ENCODE measurements around the gene AXIN1. TPM values are rescaled to one million over a fixed set of nuclear protein-coding genes. Genes with fewer than 3 reads are reported as not detected.

AXIN1 gene
- total and polyA plus RNA-seq, 2 donors (not counting 1 experiment from before 2014, with no cell fraction given) = 5.1 to 18.7 TPM

DNA sequence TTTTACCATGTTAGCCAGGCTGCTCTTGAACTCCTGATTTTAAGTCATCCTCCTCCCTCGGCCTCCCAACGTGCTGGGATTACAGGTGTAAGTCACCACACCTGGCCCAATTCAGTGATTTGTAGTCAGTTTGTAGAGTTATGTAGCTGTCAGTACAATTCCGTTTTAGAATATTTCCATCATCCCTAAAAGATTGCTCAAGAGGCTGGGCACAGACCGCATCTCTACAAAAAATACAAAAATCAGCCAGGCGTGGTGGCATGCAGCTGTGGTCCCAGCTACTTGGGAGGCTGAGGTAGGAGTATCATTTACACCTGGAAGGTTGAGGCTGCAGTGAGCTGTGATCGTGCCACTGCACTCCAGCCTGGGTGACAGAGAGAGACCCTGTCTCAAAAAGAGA lies 97.3 kb downstream of the AXIN1 start:
- H3K4me1 ChIP-seq (ENCODE audit: control insufficient read depth, extremely low read depth, insufficient read depth, low read length) = no peaks in the 10 kb centered on the region
- no peaks in the 10 kb centered on the region for H3K9me3 ChIP-seq (ENCODE audit: control insufficient read depth, insufficient read depth, low read depth, low read length)
- TF ChIP-seq, protein P1, sequence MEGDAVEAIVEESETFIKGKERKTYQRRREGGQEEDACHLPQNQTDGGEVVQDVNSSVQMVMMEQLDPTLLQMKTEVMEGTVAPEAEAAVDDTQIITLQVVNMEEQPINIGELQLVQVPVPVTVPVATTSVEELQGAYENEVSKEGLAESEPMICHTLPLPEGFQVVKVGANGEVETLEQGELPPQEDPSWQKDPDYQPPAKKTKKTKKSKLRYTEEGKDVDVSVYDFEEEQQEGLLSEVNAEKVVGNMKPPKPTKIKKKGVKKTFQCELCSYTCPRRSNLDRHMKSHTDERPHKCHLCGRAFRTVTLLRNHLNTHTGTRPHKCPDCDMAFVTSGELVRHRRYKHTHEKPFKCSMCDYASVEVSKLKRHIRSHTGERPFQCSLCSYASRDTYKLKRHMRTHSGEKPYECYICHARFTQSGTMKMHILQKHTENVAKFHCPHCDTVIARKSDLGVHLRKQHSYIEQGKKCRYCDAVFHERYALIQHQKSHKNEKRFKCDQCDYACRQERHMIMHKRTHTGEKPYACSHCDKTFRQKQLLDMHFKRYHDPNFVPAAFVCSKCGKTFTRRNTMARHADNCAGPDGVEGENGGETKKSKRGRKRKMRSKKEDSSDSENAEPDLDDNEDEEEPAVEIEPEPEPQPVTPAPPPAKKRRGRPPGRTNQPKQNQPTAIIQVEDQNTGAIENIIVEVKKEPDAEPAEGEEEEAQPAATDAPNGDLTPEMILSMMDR (conservative IDR thresholded peaks at IDR 0.05 in 1 of 2, IDR thresholded peaks at IDR 0.05 in 1 of 2; ENCODE audit: low read depth in 1 of 2, low read length in 2 of 2) = no peak
- no peak for TF ChIP-seq EZH2 (IDR thresholded peaks at IDR 0.05; ENCODE audit: low read length, missing control alignments)
- H3K27ac ChIP-seq (ENCODE audit: insufficient read depth, low read length) = no peak overlapping the region
- no peaks in the 10 kb centered on the region for H4K20me1 ChIP-seq (ENCODE audit: control insufficient read depth, extremely low read depth, insufficient read depth, low read length)
- no peak overlapping the region for H3K4me2 ChIP-seq (ENCODE audit: extremely low read depth, insufficient read depth, low read length)
- no peak overlapping the region for H2AFZ ChIP-seq (ENCODE audit: low read length)
- H3K27me3 ChIP-seq (ENCODE audit: control insufficient read depth, insufficient read depth, low read length) = no peaks in the 10 kb centered on the region
- H3K79me2 ChIP-seq (ENCODE audit: control insufficient read depth, insufficient read depth, low read length) = no peaks in the 10 kb centered on the region
- no peak for DNase-seq (ENCODE audit: low read depth in 2 of 2)
- no peak overlapping the region for H3K9ac ChIP-seq (ENCODE audit: insufficient read depth, low read length)
- no peak overlapping the region for H3K4me3 ChIP-seq (replicated peaks in 1 of 4; ENCODE audit: control extremely low read depth in 1 of 4, insufficient read depth in 1 of 4, low read depth in 3 of 4, low read length in 4 of 4)
- H3K36me3 ChIP-seq (ENCODE audit: control insufficient read depth, insufficient read depth, low read length) = peaks cover 6% of the 10 kb centered on the region

DNA sequence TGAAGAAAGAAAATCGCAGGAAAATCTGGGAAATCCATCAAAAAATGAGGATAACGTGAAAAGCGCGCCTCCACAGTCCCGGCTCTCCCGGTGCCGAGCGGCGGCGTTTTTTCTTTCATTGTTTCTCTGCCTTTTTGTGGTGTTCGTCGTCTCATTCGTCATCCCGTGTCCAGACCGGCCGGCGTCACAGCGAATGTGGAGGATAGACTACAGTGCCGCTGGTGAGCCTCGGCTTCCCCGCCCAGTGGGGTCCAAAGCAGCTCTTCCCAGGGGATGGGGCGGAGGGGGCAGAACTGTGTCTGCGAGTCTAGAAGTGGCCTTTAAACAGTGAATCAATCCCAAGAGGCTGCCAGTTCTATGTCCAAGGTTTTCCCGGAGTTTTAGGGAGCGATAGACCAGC lies 98.1 kb downstream of the AXIN1 start:
- no peaks in the 10 kb centered on the region for H3K9me3 ChIP-seq (ENCODE audit: control insufficient read depth, insufficient read depth, low read depth, low read length)
- H3K4me2 ChIP-seq (ENCODE audit: extremely low read depth, insufficient read depth, low read length) = no peak overlapping the region
- peaks cover 2% of the 10 kb centered on the region for H3K36me3 ChIP-seq (ENCODE audit: control insufficient read depth, insufficient read depth, low read length)
- no peak overlapping the region for H3K27ac ChIP-seq (ENCODE audit: insufficient read depth, low read length)
- no peaks in the 10 kb centered on the region for H3K27me3 ChIP-seq (ENCODE audit: control insufficient read depth, insufficient read depth, low read length)
- H3K79me2 ChIP-seq (ENCODE audit: control insufficient read depth, insufficient read depth, low read length) = no peaks in the 10 kb centered on the region
- H3K4me1 ChIP-seq (ENCODE audit: control insufficient read depth, extremely low read depth, insufficient read depth, low read length) = no peaks in the 10 kb centered on the region
- no peak overlapping the region for H3K9ac ChIP-seq (ENCODE audit: insufficient read depth, low read length)
- no peaks in the 10 kb centered on the region for H4K20me1 ChIP-seq (ENCODE audit: control insufficient read depth, extremely low read depth, insufficient read depth, low read length)
- H2AFZ ChIP-seq (ENCODE audit: low read length) = no peak overlapping the region
- H3K4me3 ChIP-seq (replicated peaks in 1 of 4; ENCODE audit: control extremely low read depth in 1 of 4, insufficient read depth in 1 of 4, low read depth in 3 of 4, low read length in 4 of 4) = no peak overlapping the region
- no peak for TF ChIP-seq EZH2 (IDR thresholded peaks at IDR 0.05; ENCODE audit: low read length, missing control alignments)
- TF ChIP-seq, protein P1 (conservative IDR thresholded peaks at IDR 0.05 in 1 of 2, IDR thresholded peaks at IDR 0.05 in 1 of 2; ENCODE audit: low read depth in 1 of 2, low read length in 2 of 2) = no peak
- DNase-seq (ENCODE audit: low read depth in 2 of 2) = no peak

DNA sequence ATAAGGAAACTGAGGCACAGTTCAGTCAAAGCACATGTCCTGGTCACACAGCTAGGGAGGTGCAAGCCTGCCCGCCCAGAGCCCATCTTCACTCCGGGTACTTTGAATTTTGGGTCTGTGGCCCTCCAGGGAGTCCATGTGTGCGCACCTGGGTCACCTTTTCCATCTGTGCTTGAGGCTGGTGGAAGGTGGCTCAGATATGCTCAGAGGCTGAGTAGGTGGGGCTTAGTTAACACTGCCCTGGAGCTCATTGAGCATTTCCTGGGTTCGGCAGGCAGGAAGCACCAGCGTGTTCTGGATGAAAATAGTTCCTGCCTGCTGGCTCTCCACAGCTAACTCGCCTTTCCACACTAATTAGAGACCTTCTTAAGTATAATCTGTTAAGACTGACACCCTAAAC lies 98.7 kb downstream of the AXIN1 start:
- no peak for DNase-seq (ENCODE audit: low read depth in 2 of 2)
- Histone ChIP-seq H3K36me3 (ENCODE audit: control insufficient read depth, insufficient read depth, low read length) (peaks cover 2% of the 10 kb centered on the region), H3K27ac (ENCODE audit: insufficient read depth, low read length) (no peak overlapping the region), H3K9ac (ENCODE audit: insufficient read depth, low read length) (no peak overlapping the region), H3K79me2 (ENCODE audit: control insufficient read depth, insufficient read depth, low read length) (no peaks in the 10 kb centered on the region), H3K27me3 (ENCODE audit: control insufficient read depth, insufficient read depth, low read length) (no peaks in the 10 kb centered on the region), H3K4me1 (ENCODE audit: control insufficient read depth, extremely low read depth, insufficient read depth, low read length) (no peaks in the 10 kb centered on the region), H4K20me1 (ENCODE audit: control insufficient read depth, extremely low read depth, insufficient read depth, low read length) (no peaks in the 10 kb centered on the region), H3K9me3 (ENCODE audit: control insufficient read depth, insufficient read depth, low read depth, low read length) (no peaks in the 10 kb centered on the region), H3K4me2 (ENCODE audit: extremely low read depth, insufficient read depth, low read length) (no peak overlapping the region), H3K4me3 (replicated peaks in 1 of 4; ENCODE audit: control extremely low read depth in 1 of 4, insufficient read depth in 1 of 4, low read depth in 3 of 4, low read length in 4 of 4) (no peak overlapping the region), H2AFZ (ENCODE audit: low read length) (no peak overlapping the region)
- TF ChIP-seq EZH2 (IDR thresholded peaks at IDR 0.05; ENCODE audit: low read length, missing control alignments) = no peak
